OCI-LY3 (cell line): ENCODE measurements around the gene DECR2.

Source experiments
- H2AFZ ChIP-seq: fragments of 200-600, 300-600 bp; shearing (Covaris generic); 2 replicates; pipeline ENCODE4 v1.6.0; 2014; ENCODE audit warnings: antibody characterized with exemption, low read depth, low read length
- H3K27ac ChIP-seq: fragments of 200-600, 300-600 bp; sonication (generic); 2 replicates; pipeline ENCODE4 v1.5.1; 2014; ENCODE audit warnings: mild to moderate bottlenecking, low read length, moderate library complexity, mixed read lengths
- H3K27me3 ChIP-seq: fragments of 200-600, 300-600 bp; sonication (generic); 2 replicates; pipeline ENCODE4 v1.6.1; 2014; ENCODE audit warnings: low read depth, low read length, mixed read lengths
- H3K36me3 ChIP-seq: fragments of 200-600, 300-600 bp; sonication (generic); replicated peaks from 2 replicates; pipeline ENCODE3; 2014; ENCODE audit warnings: low read depth, low read length, mixed read lengths
- H3K4me1 ChIP-seq: fragments of 300-600, 200-600 bp; sonication (generic); 2 replicates; pipeline ENCODE4 v1.6.1; 2014; ENCODE audit warnings: low read length, mixed read lengths
- H3K4me2 ChIP-seq: fragments of 200-600, 300-600 bp; sonication (generic); 2 replicates; pipeline ENCODE4 v1.6.1; 2014; ENCODE audit warnings: low read length, mixed read lengths
- H3K4me3 ChIP-seq: fragments of 300-600, 200-600 bp; sonication (generic); 2 replicates; pipeline ENCODE4 v1.5.1; 2014; ENCODE audit warnings: antibody characterized with exemption, mild to moderate bottlenecking, low read length, moderate library complexity
- H3K79me2 ChIP-seq: fragments of 300-600, 200-600 bp; shearing (Covaris generic); 2 replicates; pipeline ENCODE4 v1.6.1; 2014; ENCODE audit warnings: mild to moderate bottlenecking, low read length, mixed read lengths
- H3K9ac ChIP-seq: fragments of 300-600, 200-600 bp; shearing (Covaris generic); 2 replicates; pipeline ENCODE4 v1.6.0; 2014; ENCODE audit warnings: mild to moderate bottlenecking, low read length, moderate library complexity
- H3K9me3 ChIP-seq: fragments of 200-600, 300-600 bp; shearing (Covaris generic); 2 replicates; pipeline ENCODE4 v1.6.1; 2014; ENCODE audit warnings: low read length, mixed read lengths; ENCODE audit not compliant: insufficient read depth
- H4K20me1 ChIP-seq: fragments of 200-600, 300-600 bp; sonication (generic); 2 replicates; pipeline ENCODE4 v1.6.1; 2016; ENCODE audit warnings: low read length, mixed read lengths; ENCODE audit not compliant: insufficient read depth
- EZH2phosphoT487 ChIP-seq: fragments of 200-600 bp; shearing (Covaris generic); IDR thresholded peaks from 2 replicates; pipeline ENCODE4 v1.6.1; 2018; ENCODE audit warnings: antibody characterized with exemption, mixed run types, low read depth
- TF ChIP-seq, protein P1 (sequence below): fragments of 200-600, 300-600 bp; sonication (generic); IDR thresholded peaks from 2 replicates; pipeline ENCODE4 v1.5.1; 2014; ENCODE audit warnings: antibody characterized with exemption, low read length, low read depth

Gene DECR2

DNA sequence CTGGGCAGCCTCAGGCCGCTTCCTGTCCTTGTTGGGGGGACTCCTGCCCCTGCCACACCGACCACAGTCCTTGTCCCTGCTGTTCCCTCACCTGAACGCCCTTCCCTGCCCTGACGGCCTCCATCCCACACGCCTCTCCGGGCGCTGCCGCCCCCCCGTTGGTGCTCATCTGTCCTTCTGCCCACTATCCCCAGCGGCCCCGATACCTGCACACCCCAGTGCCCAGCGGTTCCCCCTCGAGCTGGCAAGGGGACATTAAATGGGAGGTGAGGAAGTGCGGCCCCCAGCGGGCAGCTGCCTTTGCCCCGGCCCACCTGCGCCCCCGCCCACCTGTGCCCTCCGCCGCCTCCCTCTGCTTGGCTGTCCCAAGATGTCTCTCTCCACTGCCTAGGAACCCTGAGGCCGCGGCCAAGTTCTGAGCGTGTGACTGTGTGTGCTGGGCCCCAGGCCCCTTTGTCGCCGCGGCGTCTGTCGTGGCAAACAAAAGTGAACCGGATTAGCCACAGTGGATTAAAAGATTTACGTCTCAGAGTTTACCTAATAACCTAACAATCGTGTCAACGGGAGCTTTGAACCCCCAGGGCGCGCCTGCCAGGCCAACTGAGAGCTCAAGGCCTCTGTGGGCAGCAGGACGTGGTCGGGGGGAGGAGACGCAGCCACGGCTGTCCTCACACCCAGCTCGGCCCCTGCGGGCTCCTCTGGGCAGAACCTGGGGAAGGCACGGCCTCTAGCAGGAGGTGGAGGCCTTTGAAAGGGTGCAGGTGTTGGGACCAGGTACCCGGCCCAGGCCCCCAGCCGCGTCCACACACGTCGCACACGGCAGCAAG is 41.6 kb upstream of the DECR2 start:
- Histone ChIP-seq H3K4me1 (no peaks in the 10 kb centered on the region; the same call in 1 of the 2 replicates), H3K9ac (no peak overlapping the region), H3K27ac (no peak overlapping the region), H3K27me3 (no peaks in the 10 kb centered on the region), H2AFZ (no peak overlapping the region), H3K79me2 (no peaks in the 10 kb centered on the region), H4K20me1 (no peaks in the 10 kb centered on the region), H3K4me2 (no peak overlapping the region), H3K4me3 (no peak overlapping the region), H3K9me3 (no peaks in the 10 kb centered on the region), H3K36me3 (no peaks in the 10 kb centered on the region)
- no peak for TF ChIP-seq EZH2phosphoT487
- TF ChIP-seq, protein P1, sequence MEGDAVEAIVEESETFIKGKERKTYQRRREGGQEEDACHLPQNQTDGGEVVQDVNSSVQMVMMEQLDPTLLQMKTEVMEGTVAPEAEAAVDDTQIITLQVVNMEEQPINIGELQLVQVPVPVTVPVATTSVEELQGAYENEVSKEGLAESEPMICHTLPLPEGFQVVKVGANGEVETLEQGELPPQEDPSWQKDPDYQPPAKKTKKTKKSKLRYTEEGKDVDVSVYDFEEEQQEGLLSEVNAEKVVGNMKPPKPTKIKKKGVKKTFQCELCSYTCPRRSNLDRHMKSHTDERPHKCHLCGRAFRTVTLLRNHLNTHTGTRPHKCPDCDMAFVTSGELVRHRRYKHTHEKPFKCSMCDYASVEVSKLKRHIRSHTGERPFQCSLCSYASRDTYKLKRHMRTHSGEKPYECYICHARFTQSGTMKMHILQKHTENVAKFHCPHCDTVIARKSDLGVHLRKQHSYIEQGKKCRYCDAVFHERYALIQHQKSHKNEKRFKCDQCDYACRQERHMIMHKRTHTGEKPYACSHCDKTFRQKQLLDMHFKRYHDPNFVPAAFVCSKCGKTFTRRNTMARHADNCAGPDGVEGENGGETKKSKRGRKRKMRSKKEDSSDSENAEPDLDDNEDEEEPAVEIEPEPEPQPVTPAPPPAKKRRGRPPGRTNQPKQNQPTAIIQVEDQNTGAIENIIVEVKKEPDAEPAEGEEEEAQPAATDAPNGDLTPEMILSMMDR: no peak

DNA sequence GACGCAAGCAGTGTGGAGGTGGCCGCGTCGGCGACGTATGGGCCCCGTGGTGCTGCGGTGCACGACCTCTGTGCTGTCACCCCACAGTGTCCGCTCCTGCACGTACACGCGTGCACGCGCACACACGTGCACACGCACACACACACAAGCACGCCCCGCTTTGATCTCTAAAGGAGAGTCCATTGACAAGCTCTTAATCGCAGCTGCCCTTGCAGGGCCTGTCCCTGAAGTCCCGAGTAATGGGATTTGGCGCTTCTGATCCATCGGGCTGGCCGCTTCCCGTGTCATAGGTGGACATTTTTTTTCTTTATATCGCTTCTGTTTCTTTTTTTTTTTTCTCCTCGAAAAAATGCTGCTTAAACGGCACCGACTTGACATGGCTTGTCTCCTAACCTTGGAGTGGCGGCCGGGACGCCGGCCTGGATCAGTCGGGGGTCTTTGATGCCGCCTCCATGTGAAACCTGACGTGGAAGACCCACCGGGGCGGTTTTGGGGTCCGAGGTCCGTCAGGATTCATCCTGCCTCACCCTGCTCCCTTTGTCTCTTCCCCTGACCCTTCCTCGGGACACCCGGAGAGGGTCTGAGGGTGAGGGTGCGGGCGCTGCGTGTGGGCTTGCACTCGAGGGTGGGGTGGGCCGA is 40.9 kb upstream of the DECR2 start:
- Histone ChIP-seq H3K36me3 (no peaks in the 10 kb centered on the region), H2AFZ (no peak overlapping the region), H3K4me3 (no peak overlapping the region), H3K9ac (no peak overlapping the region), H3K4me1 (no peaks in the 10 kb centered on the region; the same call in 1 of the 2 replicates), H3K79me2 (no peaks in the 10 kb centered on the region), H3K9me3 (no peaks in the 10 kb centered on the region), H3K27me3 (no peaks in the 10 kb centered on the region), H4K20me1 (no peaks in the 10 kb centered on the region), H3K4me2 (no peak overlapping the region), H3K27ac (no peak overlapping the region)
- no peak for TF ChIP-seq EZH2phosphoT487
- TF ChIP-seq, protein P1: no peak

DNA sequence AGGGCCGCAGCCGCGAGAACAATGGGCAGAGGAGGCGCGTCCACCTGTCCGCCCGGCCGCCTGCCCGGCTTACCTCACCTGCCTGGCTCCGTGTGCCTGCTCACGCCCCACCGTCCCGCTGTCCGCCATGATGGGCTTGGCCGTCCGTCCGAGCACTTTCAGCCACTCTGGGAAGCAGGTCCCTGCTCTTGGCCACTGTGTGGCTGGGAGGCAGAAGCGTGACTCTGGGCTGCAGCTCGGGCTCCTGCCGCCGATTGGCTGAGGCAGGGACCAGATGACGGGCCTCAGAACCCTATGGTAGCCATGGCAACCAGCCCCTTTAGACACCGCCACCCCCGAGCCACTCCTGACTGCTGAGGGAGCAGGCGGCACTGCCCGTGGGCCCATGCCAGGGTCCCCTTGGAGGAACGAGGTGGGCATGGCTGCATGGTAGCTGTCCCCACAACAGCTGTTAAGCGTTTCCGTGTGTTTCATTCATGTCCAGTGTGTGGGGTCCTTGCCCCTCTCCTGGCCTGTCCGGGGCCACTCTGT is 40.3 kb upstream of the DECR2 start:
- Histone ChIP-seq H3K4me2 (peak overlapping the region; percentile 82), H4K20me1 (no peaks in the 10 kb centered on the region), H3K27me3 (no peaks in the 10 kb centered on the region), H3K36me3 (peaks cover 4% of the 10 kb centered on the region), H3K4me3 (no peak overlapping the region), H3K9me3 (no peaks in the 10 kb centered on the region), H3K4me1 (no peaks in the 10 kb centered on the region; the same call in 1 of the 2 replicates), H3K27ac (no peak overlapping the region), H3K79me2 (no peaks in the 10 kb centered on the region), H3K9ac (no peak overlapping the region), H2AFZ (no peak overlapping the region)
- TF ChIP-seq, protein P1: no peak
- TF ChIP-seq EZH2phosphoT487: no peak
